ENCODE data around the gene PKHD1.
"Not testable (repeated sequence)": the region's sequence is repeated elsewhere in the genome, so short reads cannot be mapped to it uniquely, and the experiment has no call there.

The PKHD1 gene

GRCh38 chr6:51992876-51993275 lies 94.5 kb downstream of the PKHD1 start:
- DNase-seq (ENCODE audit: low spot score), result no peak

- no peak for DNase-seq (ENCODE audit: low spot score)
Observed at GRCh38 chr6:51989789-51990188, 97.6 kb downstream of the PKHD1 start.

GRCh38 chr6:51986864-51987263 lies 100.5 kb downstream of the PKHD1 start:
- DNase-seq (ENCODE audit: low spot score), result no peak

GRCh38 chr6:51983564-51983963 lies 103.8 kb downstream of the PKHD1 start:
- no peak for DNase-seq (ENCODE audit: low spot score)

- not testable (repeated sequence) for DNase-seq (ENCODE audit: low spot score)
Observed at GRCh38 chr6:51982695-51983094, 104.7 kb downstream of the PKHD1 start.

- no peak for DNase-seq (ENCODE audit: low spot score)
Observed at GRCh38 chr6:51976374-51976773, 111.0 kb downstream of the PKHD1 start.

- no peak for DNase-seq (ENCODE audit: low spot score)
Observed at GRCh38 chr6:51972659-51973058, 114.8 kb downstream of the PKHD1 start.

GRCh38 chr6:51968265-51968664 lies 119.1 kb downstream of the PKHD1 start:
- DNase-seq (ENCODE audit: low spot score), result no peak

GRCh38 chr6:51965222-51965801 lies 122.1 kb downstream of the PKHD1 start:
- DNase-seq (ENCODE audit: low spot score), result no peak

- no peak for DNase-seq (ENCODE audit: low spot score)
Observed at GRCh38 chr6:51963980-51964379, 123.4 kb downstream of the PKHD1 start.

- no peak for DNase-seq (ENCODE audit: low spot score)
Observed at GRCh38 chr6:51962354-51962753, 125.1 kb downstream of the PKHD1 start.

GRCh38 chr6:51960419-51960818 lies 127.0 kb downstream of the PKHD1 start:
- no peak for DNase-seq (ENCODE audit: low spot score)

- peak; percentile 21 for DNase-seq (ENCODE audit: low spot score)
Observed at GRCh38 chr6:51959744-51960383, 127.5 kb downstream of the PKHD1 start.

GRCh38 chr6:51954681-51955080 lies 132.7 kb downstream of the PKHD1 start:
- no peak for DNase-seq (ENCODE audit: low spot score)

- no peak for DNase-seq (ENCODE audit: low spot score)
Observed at GRCh38 chr6:51953246-51953645, 134.2 kb downstream of the PKHD1 start.

- no peak for DNase-seq (ENCODE audit: low spot score)
Observed at GRCh38 chr6:51951924-51952323, 135.5 kb downstream of the PKHD1 start.

- no peak for DNase-seq (ENCODE audit: low spot score)
Observed at GRCh38 chr6:51949526-51949925, 137.9 kb downstream of the PKHD1 start.

- not testable (repeated sequence) for DNase-seq (ENCODE audit: low spot score)
Observed at GRCh38 chr6:51939695-51940094, 147.7 kb downstream of the PKHD1 start.

- no peak for DNase-seq (ENCODE audit: low spot score)
Observed at GRCh38 chr6:51936531-51937290, 150.7 kb downstream of the PKHD1 start.

- DNase-seq (ENCODE audit: low spot score), result no peak
Observed at GRCh38 chr6:51934098-51934497, 153.3 kb downstream of the PKHD1 start.

- DNase-seq (ENCODE audit: low spot score), result no peak
Observed at GRCh38 chr6:51932956-51933355, 154.5 kb downstream of the PKHD1 start.

GRCh38 chr6:51930602-51931001 lies 156.8 kb downstream of the PKHD1 start:
- no peak for DNase-seq (ENCODE audit: low spot score)

GRCh38 chr6:51929934-51930574 lies 157.4 kb downstream of the PKHD1 start:
- no peak for DNase-seq (ENCODE audit: low spot score)

Data from hematopoietic multipotent progenitor cell treated with erythropoietin and hydrocortisone succinate and interleukin-3 and kit ligand, for 15 days (in vitro differentiated cells).